OCI-LY7 (cell line): ENCODE data around the gene GAS2L2.

Experiments used
- CTCF ChIP-seq: fragments of 200-600 bp; sonication (generic); conservative IDR thresholded peaks from 2 replicates; pipeline ENCODE4 v1.5.1; 2014; ENCODE audit warnings: mild to moderate bottlenecking, antibody characterized with exemption, low read length, moderate library complexity, mixed read lengths
- EZH2phosphoT487 ChIP-seq: fragments of 200-600 bp; sonication (generic); IDR thresholded peaks from 2 replicates; pipeline ENCODE4 v1.6.1; 2018; ENCODE audit warnings: low read depth, borderline replicate concordance, mild to moderate bottlenecking, mixed run types, antibody characterized with exemption, low read length, moderate library complexity, mixed read lengths

GRCh38 chr17:35710950-35711349 is 42.1 kb downstream of the GAS2L2 start:
- no peak for TF ChIP-seq CTCF
- TF ChIP-seq EZH2phosphoT487, result no peak
